ENCODE measurements around the gene COMP.

DNA sequence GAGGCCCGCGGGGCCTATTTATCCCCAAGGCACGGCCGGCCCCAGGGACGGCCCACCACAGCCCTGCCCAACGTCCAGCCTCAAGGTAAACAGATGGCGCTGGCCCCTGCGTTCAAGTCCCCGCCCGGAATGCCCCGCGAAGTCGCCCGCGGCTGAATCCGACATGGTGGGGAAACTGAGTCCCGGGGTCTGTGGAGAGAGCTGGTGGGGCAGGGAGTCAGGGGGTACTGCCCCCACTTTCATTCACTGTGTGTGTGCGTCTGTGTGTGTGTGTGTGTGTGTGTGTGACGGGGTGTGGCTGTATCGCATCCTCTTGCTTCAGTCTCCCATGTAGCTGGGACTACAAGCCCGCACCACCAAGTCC is 192 bp upstream of the COMP start:
- TF ChIP-seq, protein P1, sequence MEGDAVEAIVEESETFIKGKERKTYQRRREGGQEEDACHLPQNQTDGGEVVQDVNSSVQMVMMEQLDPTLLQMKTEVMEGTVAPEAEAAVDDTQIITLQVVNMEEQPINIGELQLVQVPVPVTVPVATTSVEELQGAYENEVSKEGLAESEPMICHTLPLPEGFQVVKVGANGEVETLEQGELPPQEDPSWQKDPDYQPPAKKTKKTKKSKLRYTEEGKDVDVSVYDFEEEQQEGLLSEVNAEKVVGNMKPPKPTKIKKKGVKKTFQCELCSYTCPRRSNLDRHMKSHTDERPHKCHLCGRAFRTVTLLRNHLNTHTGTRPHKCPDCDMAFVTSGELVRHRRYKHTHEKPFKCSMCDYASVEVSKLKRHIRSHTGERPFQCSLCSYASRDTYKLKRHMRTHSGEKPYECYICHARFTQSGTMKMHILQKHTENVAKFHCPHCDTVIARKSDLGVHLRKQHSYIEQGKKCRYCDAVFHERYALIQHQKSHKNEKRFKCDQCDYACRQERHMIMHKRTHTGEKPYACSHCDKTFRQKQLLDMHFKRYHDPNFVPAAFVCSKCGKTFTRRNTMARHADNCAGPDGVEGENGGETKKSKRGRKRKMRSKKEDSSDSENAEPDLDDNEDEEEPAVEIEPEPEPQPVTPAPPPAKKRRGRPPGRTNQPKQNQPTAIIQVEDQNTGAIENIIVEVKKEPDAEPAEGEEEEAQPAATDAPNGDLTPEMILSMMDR (IDR thresholded peaks at IDR 0.05; ENCODE audit: insufficient read depth, low read length, poor library complexity, severe bottlenecking), result no peak
- no peak for TF ChIP-seq EZH2phosphoT487 (conservative IDR thresholded peaks at IDR 0.05; ENCODE audit: low read length)
